Measurements from ENCODE around the gene ZNF414.

GRCh38 chr19:8478598-8478997 is 35.4 kb downstream of the ZNF414 start:
- TF ChIP-seq ATF3 (IDR thresholded peaks at IDR 0.05): no peak
- TF ChIP-seq ATF3 (CRISPR knock-in tag; conservative IDR thresholded peaks at IDR 0.05): no peak
- no peak for TF ChIP-seq ZNF740 (CRISPR knock-in tag; IDR thresholded peaks at IDR 0.05)
- TF ChIP-seq ZNF740 (tag; IDR thresholded peaks at IDR 0.05): no peak
- no peak for TF ChIP-seq CTCF (IDR thresholded peaks at IDR 0.05 in 2 of 3, conservative IDR thresholded peaks at IDR 0.05 in 1 of 3; ENCODE audit: insufficient read depth in 2 of 3, low read depth in 1 of 3, low read length in 3 of 3)
- TF ChIP-seq ARNT (IDR thresholded peaks at IDR 0.05): no peak
- no peak for TF ChIP-seq NEUROD1 (IDR thresholded peaks at IDR 0.05; ENCODE audit: borderline replicate concordance, low read depth, low read length, partially characterized antibody)
- TF ChIP-seq ZNF707 (CRISPR knock-in tag; conservative IDR thresholded peaks at IDR 0.05): no peak
- no peak for TF ChIP-seq CREB3 (tag; conservative IDR thresholded peaks at IDR 0.05; ENCODE audit: low read depth)

All from K562 (cell line).